HEK293T (cell line): Measurements from ENCODE around the gene PROX2.

Experiments
- CTBP1 ChIP-seq: fragments of 450-650 bp; IDR thresholded peaks from 2 replicates; pipeline ENCODE4 v1.6.1; 2016; ENCODE audit warnings: borderline replicate concordance
- L3MBTL2 ChIP-seq: fragments of 450-650 bp; conservative IDR thresholded peaks from 2 replicates; pipeline ENCODE4 v1.6.1; 2016; ENCODE audit warnings: mild to moderate bottlenecking
- SP1 ChIP-seq: fragments of 450-650 bp; IDR thresholded peaks from 2 replicates; pipeline ENCODE4 v1.6.1; 2017
- TARDBP ChIP-seq: fragments of 450-650 bp; IDR thresholded peaks from 2 replicates; pipeline ENCODE4 v1.6.1; 2016
- ZNF384 ChIP-seq: fragments of 450-650 bp; IDR thresholded peaks from 2 replicates; pipeline ENCODE4 v1.6.1; 2016

GRCh38 chr14:74846968-74847665 is 28.8 kb downstream of the PROX2 start:
- no peak for TF ChIP-seq L3MBTL2
- TF ChIP-seq SP1, result no peak
- no peak for TF ChIP-seq CTBP1
- no peak for TF ChIP-seq ZNF384
- no peak for TF ChIP-seq TARDBP
